Measurements from ENCODE around the gene HSBP1.

DNA sequence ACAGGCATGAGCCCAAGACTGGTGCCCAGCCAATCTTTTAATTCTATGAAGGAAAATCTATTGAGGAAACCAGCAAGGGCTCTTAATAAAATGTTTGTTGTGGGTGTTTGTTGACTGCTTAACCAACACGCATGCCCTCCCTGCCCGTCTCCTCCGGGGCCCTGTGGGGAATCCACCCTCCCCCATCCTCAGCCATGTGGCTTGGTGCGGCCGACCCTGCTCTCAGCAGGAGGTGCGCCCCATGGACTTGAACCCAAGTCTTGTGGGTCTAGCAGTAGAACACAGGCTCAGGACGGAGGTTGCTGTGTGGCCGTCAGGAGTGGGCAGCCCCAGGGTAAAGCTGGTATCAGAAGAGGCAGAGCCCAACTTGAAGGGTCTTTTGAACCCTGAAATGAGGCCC is 46.1 kb downstream of the HSBP1 start:
- TF ChIP-seq, protein P1, sequence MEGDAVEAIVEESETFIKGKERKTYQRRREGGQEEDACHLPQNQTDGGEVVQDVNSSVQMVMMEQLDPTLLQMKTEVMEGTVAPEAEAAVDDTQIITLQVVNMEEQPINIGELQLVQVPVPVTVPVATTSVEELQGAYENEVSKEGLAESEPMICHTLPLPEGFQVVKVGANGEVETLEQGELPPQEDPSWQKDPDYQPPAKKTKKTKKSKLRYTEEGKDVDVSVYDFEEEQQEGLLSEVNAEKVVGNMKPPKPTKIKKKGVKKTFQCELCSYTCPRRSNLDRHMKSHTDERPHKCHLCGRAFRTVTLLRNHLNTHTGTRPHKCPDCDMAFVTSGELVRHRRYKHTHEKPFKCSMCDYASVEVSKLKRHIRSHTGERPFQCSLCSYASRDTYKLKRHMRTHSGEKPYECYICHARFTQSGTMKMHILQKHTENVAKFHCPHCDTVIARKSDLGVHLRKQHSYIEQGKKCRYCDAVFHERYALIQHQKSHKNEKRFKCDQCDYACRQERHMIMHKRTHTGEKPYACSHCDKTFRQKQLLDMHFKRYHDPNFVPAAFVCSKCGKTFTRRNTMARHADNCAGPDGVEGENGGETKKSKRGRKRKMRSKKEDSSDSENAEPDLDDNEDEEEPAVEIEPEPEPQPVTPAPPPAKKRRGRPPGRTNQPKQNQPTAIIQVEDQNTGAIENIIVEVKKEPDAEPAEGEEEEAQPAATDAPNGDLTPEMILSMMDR (IDR thresholded peaks at IDR 0.05): no peak
- TF ChIP-seq EZH2 (IDR thresholded peaks at IDR 0.05) (no peak), EZH2phosphoT487 (IDR thresholded peaks at IDR 0.05) (no peak)

Data from neural progenitor cell (in vitro differentiated cells).